ENCODE data around the gene CFAP65.

Gene CFAP65

DNA sequence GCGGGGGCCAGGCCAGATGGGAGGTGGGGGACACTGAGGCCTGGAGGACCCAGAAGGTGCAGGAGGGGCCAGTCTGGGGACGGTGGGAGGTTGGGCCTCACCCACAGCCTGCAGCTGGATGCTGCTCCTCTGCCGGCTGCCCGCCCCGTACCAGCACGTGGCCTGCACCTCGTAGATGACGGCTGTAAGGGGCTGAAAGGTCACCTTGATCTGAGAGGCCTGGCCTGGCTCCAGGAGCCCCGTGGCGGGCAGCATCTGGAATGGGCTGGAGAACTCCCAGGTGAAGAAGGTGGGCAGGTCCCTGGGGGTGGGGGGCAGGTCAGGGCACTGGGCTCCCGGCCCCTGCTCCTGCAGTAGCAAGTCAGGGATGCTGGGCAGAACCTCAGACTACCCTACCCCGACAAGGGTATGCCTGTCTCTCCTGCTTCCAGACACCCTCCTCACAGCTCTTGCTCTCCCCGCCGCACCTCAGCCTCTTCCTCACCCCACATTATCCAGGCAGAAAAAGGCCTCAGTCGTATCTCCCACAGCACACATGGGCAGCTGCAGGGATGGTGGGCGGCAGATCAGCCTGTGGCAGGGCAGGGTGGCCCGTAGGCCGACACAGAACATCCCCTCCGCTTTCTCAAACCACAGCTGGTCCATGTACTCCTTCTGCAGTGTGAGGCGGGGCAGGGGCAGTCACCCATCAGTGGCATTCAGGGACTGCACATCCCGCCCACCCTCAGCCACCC lies 10.1 kb downstream of the CFAP65 start:
- DNase-seq: no peak

DNA sequence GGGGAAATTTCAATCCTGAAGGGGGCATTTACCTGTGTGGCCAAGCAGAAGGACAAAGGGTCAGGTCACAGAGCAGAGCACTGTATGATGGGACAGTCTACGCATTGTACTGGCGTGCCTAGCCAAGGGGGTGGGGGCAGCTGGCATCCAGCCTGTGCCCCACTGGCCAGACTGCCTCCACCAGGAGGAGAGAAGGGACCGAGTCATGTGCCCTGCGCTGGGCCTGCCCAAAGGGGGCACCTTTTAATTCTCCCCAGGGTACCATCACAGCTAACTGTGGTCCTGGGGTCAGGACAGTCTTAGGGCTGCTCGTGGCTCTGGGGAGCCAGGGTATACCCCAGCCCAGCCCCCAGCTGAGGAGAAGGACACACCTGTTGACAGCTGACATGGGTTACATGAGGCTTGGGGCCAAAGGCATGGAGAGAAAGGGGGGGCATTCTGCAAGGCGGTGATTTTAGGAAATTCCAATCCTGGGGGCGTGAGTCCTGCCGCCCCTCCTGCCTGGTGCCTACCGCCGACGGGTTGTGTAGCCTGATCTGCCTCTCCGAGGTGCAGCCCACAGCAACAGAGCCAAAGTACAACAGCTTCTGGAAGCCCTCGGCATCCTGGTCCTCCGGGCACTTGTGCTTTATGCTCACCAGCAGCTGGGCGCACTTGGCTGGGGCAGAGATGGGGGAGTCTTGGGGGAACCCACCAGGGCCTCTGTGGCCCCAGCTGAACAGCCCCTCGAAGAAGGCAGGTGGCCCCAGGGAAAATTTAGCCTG lies 11.0 kb downstream of the CFAP65 start:
- DNase-seq: no peak

DNA sequence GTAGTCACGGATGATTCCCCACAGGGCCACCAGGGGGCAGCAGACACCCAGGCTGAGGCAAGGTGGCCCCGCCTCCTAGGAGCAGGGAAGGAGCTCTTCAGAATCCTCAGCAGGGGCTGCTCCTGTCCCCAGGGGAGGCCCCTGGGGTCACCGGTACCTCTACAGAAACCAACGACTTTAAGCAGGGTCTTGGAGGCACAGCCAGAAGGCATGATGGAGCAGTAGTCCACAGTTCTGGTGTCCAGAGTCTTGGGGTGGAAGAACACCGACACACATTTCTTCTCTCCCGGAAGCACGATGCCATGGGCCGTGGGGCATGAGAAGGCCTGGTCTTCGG lies 11.5 kb downstream of the CFAP65 start:
- peak; percentile 68 for DNase-seq

DNA sequence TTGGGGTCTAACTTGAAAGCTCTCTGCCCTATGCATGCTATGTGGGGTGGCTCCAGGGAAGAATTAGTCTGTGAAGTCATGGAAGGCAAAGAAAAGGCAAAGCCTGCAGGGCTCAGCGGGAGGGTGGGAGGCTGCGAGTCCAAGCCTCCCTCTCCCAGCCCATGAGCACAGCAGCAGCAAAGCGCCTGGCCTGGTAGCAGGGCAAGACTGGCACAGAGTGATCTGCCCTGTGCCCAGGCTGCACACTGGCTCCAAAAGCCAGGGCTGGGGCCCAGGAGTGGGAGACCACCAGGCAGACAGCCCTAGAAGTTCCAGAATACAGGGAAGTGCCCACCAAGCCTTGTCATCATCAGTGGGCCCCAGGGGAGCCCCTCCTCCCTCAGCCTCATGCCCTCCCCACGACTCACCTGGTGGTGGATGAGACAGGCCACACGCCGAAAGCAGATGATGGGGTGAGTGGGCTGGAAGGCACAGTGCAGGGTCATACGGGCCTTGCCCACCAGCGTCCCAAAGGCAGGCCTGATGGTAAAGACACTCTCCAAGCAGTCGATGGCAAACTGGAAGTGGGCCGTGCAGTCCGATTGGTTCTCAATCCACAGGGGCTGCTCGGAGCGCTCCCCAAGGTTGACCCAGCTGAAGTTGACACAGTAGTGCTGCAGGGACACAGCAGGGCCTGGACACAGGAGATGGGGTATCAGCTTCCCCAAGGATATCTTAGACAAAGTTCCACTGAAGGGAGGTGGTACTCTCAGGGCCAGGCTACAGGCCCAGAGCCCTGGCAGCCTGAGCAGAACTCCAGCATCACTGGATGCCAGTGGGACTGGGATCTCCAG lies 12.1 kb downstream of the CFAP65 start:
- no peak for DNase-seq

DNA sequence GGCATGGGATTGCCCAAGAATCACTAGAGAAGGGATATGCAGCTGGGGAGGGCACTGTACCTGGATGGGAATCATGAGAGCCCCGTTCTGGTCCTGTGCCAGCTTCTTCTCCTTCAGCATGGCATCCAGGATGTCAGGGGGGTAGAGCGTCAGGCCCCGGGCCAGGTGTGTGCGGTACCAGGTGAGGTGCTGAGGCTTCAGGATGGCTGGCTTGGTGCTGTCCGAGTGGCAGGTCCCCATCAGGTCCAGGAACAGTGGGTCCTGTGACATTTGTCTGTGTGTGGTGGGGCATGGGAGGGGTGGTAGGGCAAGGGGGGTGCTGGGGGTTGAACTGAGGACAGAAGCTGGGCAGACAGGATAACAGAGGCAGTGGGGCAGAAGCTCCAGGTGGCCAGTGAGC lies 13.2 kb downstream of the CFAP65 start:
- DNase-seq: no peak

DNA sequence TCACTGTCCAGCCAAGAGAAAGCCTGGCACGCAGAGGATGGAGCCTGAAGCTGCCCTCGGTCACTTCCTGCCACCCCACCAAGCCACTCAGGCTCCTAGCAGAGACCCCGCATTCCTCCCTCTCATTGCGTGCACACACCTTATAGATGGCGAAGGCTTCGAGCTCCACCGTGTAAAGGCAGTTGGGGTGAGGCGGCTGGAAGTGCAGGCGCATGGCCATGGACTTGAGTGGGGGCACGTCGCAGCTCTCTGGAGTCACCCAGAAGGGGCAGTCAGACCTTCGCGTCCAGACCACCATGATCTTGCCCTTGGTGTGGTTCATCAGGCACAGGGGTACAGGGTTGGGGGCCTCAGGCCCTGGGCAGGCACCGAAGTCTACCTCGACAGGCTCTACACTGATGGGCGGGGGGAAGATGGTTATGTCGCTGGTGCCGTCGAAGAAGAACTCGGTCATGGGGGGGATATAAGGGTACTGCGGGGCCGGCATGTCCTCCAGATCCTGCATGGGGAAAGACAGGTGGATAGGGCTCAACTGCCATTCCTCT lies 13.7 kb downstream of the CFAP65 start:
- no peak for DNase-seq

DNA sequence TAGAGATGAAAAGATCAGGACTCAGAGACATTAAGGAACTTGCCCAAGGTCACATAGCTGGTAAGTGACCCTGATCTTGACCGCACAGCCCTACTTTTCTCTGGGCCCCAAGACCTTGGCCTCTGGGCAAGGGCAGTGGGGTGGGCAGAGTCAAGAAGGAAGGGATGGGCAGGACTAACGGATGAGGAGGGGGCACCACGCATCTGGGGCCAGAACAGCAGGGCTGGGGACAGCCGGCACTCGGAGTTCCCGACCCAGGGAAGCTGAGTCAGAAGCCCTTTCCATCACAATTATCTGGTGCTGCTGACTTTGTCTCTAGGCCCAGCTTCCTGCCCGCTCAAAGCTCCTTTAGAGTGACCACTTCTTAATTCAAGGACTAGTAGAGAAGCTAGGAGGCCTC lies 14.4 kb downstream of the CFAP65 start:
- DNase-seq: no peak

DNA sequence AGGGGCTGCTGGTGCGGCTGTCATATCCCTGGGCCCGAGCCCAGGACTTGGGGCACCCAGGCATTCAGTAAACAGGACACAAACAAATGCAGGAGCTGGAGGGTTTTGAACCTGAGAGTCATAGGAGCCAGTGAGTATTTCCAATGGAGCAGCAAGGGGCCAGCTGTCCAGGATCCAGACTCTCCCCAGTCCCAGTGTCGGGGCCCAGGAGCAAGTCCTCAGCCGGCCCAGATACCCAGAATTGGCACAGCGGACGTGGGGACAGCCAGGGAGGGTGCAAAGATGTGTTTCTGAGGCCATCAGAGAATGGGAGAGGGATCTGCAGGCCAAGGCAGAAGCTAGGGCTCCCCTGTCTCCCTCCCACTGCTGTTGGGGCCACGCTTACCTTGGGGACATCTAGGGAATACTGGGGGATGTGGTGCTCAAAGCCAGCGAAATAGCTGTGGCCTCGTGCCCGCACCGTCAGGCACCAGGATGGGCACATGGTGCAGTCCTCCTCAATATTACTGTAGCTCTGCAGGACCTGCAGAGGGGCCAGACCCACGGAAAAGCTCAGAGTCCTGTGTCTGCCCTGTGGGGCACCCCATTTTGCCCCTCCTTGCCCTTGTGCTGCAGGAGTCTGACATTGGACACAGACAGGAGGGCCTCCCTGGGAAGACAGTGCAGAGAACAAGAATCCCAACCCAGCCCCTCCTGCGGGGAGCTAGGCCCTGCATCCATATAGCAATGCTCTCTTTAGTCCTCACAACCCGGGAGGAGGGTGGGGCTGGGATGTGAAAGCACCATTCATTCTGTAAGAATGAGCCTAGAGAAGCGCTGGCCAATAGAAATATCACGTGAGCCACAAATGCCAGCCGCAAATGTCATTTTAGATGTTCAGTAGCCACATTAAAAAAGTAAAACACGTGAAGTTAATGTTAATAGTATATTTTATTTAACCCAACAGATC lies 15.4 kb downstream of the CFAP65 start:
- DNase-seq: no peak

DNA sequence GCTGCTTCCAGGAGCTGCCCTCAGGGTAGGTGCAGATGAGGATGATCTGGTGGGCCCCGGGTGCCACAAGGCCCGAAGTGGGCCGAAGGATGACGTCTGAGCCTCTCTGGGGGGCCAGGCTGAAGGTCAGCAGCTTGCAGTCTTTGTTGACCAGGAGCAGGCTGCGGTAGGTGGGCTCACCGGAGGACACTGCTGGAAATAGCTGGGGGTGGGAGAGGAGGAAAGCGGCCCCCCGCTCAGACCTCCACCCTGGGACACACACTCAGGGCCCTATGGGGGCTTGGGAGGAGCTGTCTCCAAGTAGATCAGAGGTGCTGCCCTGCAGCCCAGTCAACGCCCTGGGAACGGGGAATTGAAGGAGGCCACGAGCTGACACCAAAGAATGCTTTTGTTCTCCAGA lies 17.3 kb downstream of the CFAP65 start:
- no peak for DNase-seq

DNA sequence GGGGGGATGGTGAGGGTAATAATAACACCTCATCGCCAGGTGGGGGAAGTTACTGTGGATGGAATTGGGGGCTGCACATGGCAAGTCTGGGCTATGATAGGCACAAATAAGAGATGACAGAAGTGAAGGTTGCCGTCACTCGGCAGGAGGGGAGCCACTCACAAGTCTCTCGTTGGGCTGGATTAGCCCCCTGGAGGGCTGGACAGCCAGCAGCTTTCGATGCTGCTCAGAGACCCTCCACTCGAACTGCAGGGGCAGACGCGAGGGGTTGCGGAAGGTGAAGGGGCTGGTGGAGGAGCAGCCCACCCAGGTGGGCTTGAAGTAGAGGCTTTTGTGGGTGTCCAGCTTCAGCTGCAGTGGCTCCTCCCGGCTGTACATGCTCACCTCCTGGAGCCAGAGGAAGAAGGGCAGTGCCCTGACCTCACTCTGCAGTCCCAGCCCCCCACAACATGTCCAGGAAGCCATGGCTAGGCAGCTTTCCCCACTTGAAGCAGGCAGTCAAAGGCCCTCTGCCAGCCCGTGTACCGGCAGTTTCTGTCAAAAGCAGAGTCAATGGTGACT lies 18.2 kb downstream of the CFAP65 start:
- no peak for DNase-seq

DNA sequence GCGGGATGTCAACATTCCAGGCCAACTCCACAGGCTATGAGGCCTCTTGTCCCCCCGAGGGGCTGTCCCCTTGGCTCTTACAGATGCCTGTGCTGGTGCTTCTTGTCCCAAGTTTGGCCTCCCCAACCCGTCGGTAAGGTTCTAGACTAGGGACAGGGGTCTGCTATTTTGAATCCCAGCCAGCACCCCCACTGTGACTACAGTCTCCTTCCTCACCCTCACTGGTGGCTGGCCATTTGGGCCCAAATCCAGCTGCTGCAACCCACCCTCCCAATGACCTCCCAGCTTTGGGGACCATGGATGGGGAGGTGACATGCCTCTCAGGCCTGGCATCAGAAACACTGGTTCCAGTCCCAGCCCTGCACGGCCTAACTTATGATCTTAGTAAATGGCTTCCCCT lies 18.7 kb downstream of the CFAP65 start:
- DNase-seq: no peak

DNA sequence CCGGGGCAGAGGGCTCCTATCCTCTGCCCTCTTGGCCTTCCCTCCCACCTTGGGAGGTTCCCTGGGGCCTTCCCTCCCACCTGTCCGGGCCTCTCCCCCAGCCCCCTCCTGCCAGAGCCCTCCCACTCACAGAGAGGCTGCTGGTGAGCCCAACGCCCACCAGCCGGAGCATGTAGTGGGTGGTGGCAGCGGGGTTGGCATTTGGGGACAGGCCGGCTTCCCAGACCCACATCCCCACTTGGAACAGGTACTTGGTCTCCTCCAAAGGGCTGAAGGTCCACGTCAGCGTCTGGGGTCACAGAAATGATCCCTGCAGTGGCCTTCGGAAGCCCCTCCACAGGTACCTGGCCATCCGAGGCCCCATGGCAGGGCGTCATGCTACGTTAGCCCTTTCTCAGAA lies 19.3 kb downstream of the CFAP65 start:
- no peak for DNase-seq

DNA sequence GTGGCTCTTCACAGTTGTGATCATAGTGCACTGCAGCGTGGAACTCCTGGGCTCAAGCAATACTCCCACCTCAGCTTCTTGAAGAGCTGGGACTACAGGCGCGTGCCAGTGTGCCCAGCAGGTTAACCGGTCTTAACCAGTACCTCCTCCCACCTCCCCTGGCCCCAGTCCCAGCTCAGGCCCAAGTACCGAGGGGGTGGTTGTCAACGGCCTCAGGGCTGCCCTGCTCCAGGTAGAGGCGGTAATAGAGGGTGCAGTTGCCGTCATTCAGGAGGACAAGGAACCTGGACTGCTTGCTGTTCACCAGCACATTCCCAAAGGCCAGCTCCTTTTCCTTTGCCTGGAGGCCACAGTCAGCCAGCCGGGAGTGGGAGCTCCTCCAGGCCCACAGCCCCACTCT lies 19.7 kb downstream of the CFAP65 start:
- no peak for DNase-seq

DNA sequence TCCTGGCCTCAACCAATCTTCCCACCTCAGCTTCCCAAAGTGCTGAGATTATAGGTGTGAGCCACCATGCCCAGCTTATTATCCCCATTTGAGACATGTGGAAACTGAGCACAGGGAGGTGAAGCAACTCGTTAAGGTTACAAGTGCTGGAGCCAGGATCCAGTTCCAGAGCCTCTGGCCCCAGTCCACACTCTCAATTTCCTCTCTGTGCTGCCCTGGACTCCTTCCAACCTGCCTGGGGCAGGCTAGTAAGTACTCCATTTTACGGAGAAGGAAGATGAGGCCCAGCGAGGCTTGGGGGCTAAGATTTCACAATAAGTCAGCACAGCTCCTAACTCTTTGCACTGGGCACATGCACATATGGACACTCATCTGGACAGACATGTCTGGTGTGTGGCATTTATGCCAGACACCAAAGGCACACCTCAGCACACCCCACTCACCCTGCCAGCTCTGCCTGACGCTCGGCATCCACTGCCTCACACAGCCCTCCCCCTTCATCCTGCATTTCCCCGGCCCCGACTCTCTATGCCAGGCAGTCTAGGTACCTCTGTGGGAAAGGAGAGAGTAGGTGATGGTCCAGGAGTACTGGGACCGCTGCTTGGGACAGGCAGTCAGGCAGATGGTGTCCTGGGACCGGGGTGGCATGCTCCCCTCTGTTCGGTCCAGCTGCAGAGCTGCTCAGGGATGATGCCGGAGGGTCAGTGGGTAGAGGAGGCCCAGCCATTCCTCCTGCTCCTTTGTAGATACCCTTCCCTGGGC lies 20.5 kb downstream of the CFAP65 start:
- DNase-seq: no peak

DNA sequence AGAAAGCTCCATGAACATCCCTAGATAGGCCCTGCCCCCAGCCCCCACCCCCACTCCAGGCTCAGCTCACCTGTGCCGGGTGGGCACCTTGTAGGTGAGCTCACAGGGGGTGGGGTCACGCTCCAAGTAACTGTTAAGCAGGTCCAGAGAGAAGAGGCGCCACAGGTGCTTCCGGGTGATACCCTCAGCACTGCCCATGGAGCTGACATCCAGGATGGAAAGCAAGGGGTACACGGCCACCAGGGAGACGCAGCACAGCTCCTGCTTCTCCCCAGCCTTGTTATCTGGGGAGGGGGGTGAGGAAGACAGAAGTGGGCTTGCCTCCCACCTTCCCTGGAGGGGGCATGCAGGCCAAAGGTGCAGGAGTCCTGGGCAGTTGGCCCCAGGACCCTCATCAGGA lies 21.9 kb downstream of the CFAP65 start:
- no peak for DNase-seq

DNA sequence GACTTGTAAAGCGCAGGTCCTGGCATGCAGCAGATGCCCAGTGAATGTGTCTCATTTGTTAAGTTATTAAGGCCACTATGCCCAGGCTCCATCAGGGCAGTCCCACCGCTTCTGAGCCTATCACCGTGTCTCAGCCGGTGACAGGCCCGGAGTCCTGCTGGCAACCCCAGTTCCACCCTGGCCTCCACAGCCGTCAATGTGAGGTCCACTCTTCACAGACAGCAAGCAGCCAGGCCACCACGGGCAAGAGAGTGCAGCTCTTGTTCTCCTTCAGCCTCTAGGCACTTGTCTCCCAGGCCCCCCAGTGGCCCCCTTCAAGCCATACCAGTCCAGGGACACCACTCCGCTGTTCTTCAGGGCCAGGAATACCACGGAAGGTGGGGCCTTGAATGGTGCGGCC lies 22.6 kb downstream of the CFAP65 start:
- DNase-seq: no peak

DNA sequence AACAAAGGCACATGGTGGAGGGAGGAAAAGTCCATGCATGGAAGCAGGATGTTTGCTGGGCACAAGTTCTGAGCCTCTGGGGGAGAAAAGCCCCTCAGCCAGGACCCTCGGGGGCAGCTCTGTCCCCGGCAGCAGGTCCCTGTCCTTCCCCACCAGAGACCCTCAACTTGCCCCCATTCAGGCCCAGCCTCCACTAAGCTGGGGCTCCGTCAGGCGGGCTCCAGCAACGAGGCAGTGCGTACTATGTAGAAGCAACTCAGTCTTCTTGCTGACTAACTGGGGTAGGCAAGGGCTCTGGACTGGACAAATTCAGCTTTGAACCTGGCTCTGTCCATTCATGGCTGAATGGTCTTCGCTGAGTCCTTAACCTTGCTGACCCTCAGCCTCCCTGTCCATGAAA lies 23.0 kb downstream of the CFAP65 start:
- no peak for DNase-seq

DNA sequence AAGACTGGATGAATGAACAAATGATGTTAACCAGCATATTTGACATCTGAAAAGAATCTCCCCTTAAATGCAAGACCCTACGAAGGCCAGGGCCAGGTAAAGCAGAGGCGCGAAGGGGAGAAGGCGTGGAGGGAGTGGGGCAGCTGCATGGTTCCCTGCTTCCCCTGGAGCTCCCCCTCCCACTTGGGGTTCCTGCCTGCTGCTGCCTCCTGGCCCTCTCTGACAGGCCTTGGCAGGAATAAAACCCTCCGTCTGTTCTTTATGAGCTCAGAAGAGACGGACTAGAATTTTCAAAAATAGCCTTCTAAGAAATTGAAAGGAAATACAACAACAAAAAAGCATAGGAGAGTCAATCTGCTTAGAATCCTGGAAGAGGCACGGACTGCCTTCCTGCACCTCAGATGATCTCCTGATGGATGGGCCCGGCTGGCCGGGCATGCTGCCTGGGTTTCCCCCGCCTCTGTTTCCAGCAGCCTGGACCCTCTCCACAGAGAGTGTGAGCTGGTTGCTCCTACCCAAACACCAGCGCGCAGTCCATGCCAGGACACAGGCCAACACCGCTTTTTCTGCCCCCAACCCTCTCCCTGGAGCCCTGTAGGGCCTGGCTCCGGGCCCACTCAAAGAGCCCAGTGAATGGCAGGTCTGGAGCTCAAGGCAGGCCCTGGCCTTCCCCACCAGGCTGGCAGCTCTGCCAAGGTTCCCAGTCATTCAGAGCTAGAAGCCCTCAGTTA lies 23.9 kb downstream of the CFAP65 start:
- DNase-seq: no peak

DNA sequence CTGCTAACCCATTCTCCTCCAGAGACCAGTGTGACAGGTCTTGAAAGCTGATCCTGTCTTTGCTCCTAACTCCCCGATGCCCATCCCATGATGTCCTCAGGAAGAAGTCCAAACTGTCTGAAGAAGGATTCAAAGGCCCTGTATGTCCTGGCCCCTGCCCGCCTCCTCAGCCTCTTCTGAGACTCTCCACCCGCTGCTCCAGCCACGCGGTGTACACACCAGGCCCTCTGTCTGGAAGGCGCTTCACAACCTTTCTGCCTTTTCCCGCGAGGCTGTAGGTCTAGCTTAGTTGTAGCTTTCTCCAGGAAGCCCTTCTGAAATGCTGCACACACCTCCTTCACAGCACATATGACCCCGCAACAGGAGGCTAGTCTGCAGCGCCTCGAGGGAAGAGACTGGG lies 24.6 kb downstream of the CFAP65 start:
- no peak for DNase-seq

DNA sequence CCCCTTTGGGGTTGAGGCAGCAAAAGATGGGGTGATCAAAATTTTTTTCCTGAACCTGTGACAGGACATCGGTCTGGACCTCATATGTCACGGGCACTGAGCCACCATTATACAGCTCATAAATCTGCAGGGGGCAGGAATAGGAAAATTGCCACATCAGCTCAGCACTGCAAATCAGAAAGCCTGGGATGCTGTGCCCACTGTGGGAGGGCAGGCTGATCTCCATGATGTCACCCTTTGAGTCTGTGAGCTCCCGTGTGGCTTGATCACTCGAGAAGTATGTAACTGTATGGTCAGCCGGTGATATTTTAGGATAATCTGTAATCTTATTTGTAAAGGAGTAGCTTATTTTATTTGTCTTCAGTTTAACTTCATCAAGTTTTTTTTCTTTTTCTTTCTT lies 30.4 kb downstream of the CFAP65 start:
- DNase-seq: no peak
